GM18498 (cell line): ENCODE data around the gene C4B.
"Not testable (repeated sequence)": the region's sequence is repeated elsewhere in the genome, so short reads cannot be mapped to it uniquely, and the experiment has no call there.

ENCODE experiments used
- ATAC-seq: cut with Tn5 transposase; IDR thresholded peaks from one replicate; pipeline ENCODE4 v1.9.1; 2021; ENCODE audit warnings: mild to moderate bottlenecking, moderate library complexity; ENCODE audit not compliant: unreplicated experiment

C4B gene

DNA sequence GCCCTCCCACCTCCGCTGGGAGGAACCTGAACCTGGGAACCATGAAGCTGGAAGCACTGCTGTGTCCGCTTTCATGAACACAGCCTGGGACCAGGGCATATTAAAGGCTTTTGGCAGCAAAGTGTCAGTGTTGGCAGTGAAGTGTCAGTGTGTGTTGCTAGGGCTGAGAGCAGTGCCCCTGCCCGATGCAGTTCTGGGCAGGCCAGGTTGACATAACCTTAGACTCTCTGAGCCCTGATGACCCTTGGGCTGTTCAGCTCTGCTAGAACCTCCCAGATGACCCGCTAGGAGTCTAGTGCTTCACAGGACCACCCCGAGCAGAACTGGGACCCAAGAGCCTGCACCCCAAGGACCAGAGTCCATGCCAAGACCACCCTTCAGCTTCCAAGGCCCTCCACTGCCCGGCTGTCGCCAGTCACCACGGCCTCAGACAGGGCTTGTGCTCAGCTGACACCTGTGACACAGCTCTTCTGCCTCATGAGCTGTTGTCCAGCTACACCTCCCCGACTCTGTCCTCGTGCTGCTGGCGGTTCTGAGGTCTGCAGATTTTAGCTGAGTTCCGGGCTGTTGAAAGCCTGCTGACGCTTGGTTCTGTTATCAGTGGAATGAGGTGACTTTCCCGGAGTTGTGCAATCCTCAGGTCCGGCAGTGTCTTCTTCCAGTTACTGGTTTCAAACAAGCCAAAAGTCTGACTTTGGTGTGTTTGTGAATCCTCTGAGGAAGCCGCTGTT is 20.9 kb downstream of the C4B start:
- ATAC-seq = not testable (repeated sequence)

- not testable (repeated sequence) for ATAC-seq
These were observed 22.5 kb downstream of the C4B start for GRCh38 chr6:32037136-32037535.

GRCh38 chr6:32037598-32038524 is 23.3 kb downstream of the C4B start, which contains the start of gene CYP21A2:
Gene CYP21A2, plus strand, starts transcription at chr6:32038415. Its CDS starts 8 bp downstream, at chr6:32038423.
- ATAC-seq = not testable (repeated sequence)

GRCh38 chr6:32038878-32039277 is 24.3 kb downstream of the C4B start:
- ATAC-seq = not testable (repeated sequence)

GRCh38 chr6:32039321-32040274 is 25.0 kb downstream of the C4B start:
- ATAC-seq = not testable (repeated sequence)

GRCh38 chr6:32040299-32041049 is 25.9 kb downstream of the C4B start:
- not testable (repeated sequence) for ATAC-seq

DNA sequence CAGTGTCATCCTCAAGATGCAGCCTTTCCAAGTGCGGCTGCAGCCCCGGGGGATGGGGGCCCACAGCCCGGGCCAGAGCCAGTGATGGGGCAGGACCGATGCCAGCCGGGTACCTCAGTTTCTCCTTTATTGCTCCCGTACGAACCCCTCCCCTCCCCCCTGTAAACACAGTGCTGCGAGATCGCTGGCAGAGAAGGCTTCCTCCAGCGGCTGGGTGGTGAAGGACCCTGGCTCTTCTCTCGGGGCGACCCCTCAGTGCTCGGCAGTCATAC is 26.4 kb downstream of the C4B start:
- not testable (repeated sequence) for ATAC-seq

DNA sequence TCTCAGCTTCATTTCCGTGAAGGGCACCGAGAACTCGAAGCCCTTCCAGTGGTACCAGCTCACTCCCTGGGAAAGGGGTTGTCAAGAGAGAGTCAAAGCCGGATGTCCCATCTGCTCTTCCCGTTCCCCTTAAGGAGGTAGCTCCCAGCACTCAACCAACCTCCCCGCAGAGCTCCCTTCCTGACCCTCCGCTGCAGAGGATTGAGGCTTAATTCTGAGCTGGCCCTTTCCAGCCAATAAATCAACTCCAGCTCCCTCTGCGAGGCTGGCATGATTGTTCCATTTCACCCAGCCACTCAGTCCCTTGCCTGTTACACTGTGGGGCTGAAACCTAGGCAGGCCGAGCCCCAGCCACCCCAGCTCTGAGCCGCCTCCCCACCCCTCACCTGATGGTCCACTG is 26.8 kb downstream of the C4B start:
- not testable (repeated sequence) for ATAC-seq

GRCh38 chr6:32042276-32042675 is 27.7 kb downstream of the C4B start:
- not testable (repeated sequence) for ATAC-seq

DNA sequence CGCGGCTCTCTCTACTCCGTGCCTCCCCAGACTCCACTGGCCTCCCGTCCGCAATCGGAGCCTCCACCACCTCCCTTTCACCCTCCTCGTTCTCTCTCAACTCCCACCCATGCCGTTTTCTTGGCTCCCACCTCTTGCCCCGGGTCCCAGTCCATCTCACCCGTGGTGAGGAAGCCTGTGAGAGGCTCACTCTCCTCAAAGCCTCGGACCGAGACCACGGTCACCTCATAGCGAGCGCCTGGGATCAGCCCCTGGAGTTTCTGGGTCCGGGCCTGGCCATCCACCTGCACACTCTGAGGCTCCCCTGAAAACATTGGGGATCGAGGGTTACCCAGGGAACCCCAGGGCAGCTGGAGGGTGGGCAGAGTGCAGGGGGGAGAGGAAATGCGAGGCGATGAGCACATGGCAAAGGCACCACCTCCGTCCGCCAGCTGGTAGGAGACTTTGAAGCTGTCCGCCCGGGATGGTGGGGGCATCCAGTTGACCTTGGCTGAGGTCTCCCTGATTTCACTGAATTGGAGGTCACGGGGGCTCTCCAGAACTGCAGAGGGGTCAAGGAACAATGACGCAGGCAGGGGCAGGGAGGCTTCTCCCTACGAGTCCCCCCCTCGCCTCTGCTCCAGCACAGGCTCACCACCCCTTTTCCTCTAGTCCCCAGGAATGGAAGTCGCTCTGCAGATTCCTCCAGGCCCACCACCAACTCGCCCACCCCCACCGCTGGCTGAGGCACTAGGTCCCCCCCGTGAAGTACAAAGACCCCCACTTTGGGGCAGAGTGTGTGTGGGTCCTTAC is 29.2 kb downstream of the C4B start:
- ATAC-seq = not testable (repeated sequence)

- not testable (repeated sequence) for ATAC-seq
These were observed 30.3 kb downstream of the C4B start for GRCh38 chr6:32044916-32045315.

DNA sequence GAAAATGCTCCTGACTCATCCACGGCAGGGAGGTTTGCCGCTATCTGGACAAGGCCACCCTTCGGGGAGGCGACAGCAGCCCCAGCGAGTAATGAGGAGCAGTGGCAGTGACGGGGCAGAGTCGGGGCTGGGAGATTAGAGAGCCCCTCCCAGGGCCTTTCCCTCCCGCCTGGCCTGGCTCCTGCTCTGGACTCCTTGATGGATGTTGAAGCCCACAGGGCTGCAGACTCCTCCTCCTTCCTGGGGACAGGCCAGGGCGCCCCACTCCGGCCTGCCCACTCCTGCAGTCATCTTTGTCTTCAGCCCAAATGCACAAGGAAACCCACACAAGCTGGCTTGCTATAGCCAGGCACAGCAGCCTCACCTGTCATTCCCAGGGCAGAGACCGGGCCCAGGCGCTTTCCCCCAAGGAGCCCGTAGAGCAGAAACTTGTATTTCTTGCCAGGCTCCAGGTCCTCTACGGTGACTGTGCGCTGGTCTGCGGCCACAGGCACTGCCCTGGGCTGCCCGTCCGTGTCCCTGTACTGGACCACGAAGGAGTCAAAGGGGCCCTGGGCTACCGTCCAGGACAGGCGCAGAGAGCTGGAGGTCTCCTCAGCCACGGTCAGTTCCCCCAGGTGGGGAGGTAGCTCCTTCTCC is 31.3 kb downstream of the C4B start:
- no peak for ATAC-seq

GRCh38 chr6:32046450-32047083 is 32.0 kb downstream of the C4B start:
- no peak for ATAC-seq

DNA sequence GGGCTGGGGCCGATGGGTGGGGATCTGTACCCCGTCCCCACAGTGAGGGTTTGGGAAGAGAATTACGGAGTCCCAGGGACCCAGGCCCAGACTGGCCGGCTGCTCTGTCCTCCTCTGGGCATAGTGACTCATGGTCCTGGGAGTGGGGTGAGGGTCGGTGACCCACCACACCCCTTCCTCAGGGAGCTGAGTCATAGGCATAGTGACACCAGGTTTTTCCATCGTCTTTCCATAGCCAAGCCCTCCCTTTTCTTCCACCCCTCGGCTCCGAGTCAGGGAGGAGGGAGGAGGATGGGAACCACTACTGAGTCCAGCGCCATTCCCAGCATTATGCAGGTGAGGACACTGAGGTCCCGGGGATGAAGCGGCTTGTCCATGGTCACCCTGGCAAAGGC is 32.5 kb downstream of the C4B start:
- no peak for ATAC-seq

DNA sequence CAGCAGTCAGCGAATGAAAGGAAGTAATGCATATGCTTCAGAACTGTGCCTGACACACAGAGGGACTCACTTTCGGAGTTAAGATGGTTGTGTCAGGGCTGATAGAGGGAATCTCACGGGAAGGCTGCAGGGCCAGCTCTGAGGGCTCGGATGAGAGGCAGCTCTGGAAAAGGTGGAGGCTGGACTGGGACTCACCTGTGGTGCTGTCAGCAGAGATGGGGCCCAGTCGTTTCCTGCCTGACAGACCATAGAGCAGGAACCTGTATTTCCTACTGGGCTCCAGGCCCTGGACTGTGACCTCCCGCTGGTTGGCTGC is 32.9 kb downstream of the C4B start:
- no peak for ATAC-seq

- ATAC-seq = no peak
These were observed 33.5 kb downstream of the C4B start for GRCh38 chr6:32047855-32048766.

DNA sequence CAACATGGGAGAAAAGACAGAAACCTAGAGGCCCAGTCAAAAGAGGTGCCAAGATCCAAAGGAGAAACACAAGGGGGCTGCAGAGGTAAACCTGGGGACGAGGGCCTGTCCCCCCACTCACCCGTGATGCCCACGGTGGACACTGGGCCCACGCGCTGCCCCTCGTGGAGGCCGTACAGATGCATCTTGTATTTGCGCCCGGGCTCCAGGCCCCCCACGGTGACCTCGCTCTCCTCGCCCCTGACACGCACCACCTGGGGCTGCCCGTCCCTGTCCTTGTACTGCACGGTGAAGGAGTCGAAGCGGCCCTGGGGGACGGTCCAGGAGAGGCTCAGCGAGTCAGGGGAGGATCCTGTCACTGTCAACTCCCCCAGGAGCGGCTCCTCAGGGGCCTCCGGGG is 34.6 kb downstream of the C4B start:
- ATAC-seq = not testable (repeated sequence)

GRCh38 chr6:32049736-32050135 is 35.1 kb downstream of the C4B start:
- ATAC-seq = not testable (repeated sequence)
